HG03175 (cell line): Measurements from ENCODE around the gene B9D1.

Experiments used
- ATAC-seq: cut with Tn5 transposase; IDR thresholded peaks from one replicate; pipeline ENCODE4 v1.9.1; 2021; ENCODE audit warnings: mild to moderate bottlenecking, moderate library complexity; ENCODE audit not compliant: unreplicated experiment

The B9D1 gene

GRCh38 chr17:19306160-19307111, 56.1 kb downstream of the B9D1 start:
- ATAC-seq = peak; percentile 82

GRCh38 chr17:19305761-19306159, 56.8 kb downstream of the B9D1 start:
- no peak for ATAC-seq

- ATAC-seq = no peak
Measured at GRCh38 chr17:19305256-19305655, 57.3 kb downstream of the B9D1 start.

GRCh38 chr17:19304751-19305150, 57.8 kb downstream of the B9D1 start:
- ATAC-seq = no peak

- ATAC-seq = no peak
Measured at GRCh38 chr17:19304209-19304608, 58.3 kb downstream of the B9D1 start.

- ATAC-seq = no peak
Measured at GRCh38 chr17:19303367-19303776, 59.2 kb downstream of the B9D1 start.

- no peak for ATAC-seq
Measured at GRCh38 chr17:19302791-19303331, 59.7 kb downstream of the B9D1 start.

- no peak for ATAC-seq
Measured at GRCh38 chr17:19301973-19302372, 60.5 kb downstream of the B9D1 start.

- no peak for ATAC-seq
Measured at GRCh38 chr17:19301274-19301951, 61.1 kb downstream of the B9D1 start.

GRCh38 chr17:19299866-19300265, 62.7 kb downstream of the B9D1 start:
- ATAC-seq = no peak

- ATAC-seq = no peak
Measured at GRCh38 chr17:19299214-19299747, 63.2 kb downstream of the B9D1 start.

GRCh38 chr17:19298569-19299213, 63.8 kb downstream of the B9D1 start:
- ATAC-seq = no peak

GRCh38 chr17:19296786-19297778, 65.4 kb downstream of the B9D1 start:
- ATAC-seq = no peak

- ATAC-seq = no peak
Measured at GRCh38 chr17:19295473-19296135, 66.9 kb downstream of the B9D1 start.

GRCh38 chr17:19294443-19294842, 68.1 kb downstream of the B9D1 start:
- no peak for ATAC-seq
